GM12878 (cell line): ENCODE measurements around the gene TFB1M. TPM values are rescaled to one million over a fixed set of nuclear protein-coding genes. Genes with fewer than 3 reads are reported as not detected.

ENCODE experiments used
- ATAC-seq: fragments of 200-7000 bp; cut with Tn5 transposase; 3 replicates; pipeline ENCODE4 v1.9.1; 2020; ENCODE audit warnings: mild to moderate bottlenecking, moderate library complexity
- BruUV-seq: library from RNA; stranded (reverse); fragments of 400-500 nt; replicated peaks from 2 replicates; lab custom pipeline; 2021; lab: Mats Ljungman, UMichigan
- CTCF ChIA-PET: fragments of 300-600 bp; sonication (Branson Sonifier 250); formaldehyde crosslinking; extraction: SDS; loops from one replicate; lab custom pipeline; 2021; ENCODE audit warnings: inconsistent platforms; lab: Yijun Ruan, JAX
- POLR2A ChIA-PET: fragments of 350-600 bp; formaldehyde crosslinking; extraction: SDS; loops from one replicate; lab custom pipeline; 2021; ENCODE audit warnings: inconsistent platforms; lab: Charles Lee
- RAD21 ChIA-PET: fragments of 300-600 bp; sonication (Branson Sonifier 250); formaldehyde crosslinking; loops from one replicate; lab custom pipeline; 2023; ENCODE audit warnings: antibody characterized with exemption; ENCODE audit not compliant: unreplicated experiment; lab: Charles Lee
- SMC1A ChIA-PET: fragments of 300-600 bp; sonication (Branson Sonifier 250); formaldehyde crosslinking; loops from one replicate; lab custom pipeline; 2023; ENCODE audit not compliant: unreplicated experiment, uncharacterized antibody; lab: Charles Lee
- DNase-seq: peaks from one replicate; pipeline ENCODE4 v3.0.0-alpha.2; 2011; ENCODE audit warnings: low read depth, low spot score
- FAIRE-seq: peaks from 3 replicates; lab custom pipeline; 2011; peaks lifted over from hg19 to GRCh38; lab: Jason Lieb, UNC
- H2AFZ ChIP-seq: 2 replicates; pipeline ENCODE4 v1.6.0; 2011; ENCODE audit warnings: low read depth, low read length, control low read depth; ENCODE audit not compliant: control insufficient read depth
- H3K27ac ChIP-seq: 2 replicates; pipeline ENCODE4 v1.5.1; 2011; ENCODE audit warnings: control low read depth; ENCODE audit not compliant: control insufficient read depth, insufficient read depth
- H3K27me3 ChIP-seq, 2 experiments: replicated peaks in 1 of 2; 2 replicates each; pipeline versions ENCODE4 v1.6.0 to v1.6.1; 2011; ENCODE audit warnings: low read length in 1 of 2; ENCODE audit not compliant: control insufficient read depth in 2 of 2, insufficient read depth in 2 of 2
- H3K36me3 ChIP-seq, 2 experiments: 2 replicates each; pipeline ENCODE4 v1.5.1; 2011; ENCODE audit warnings: low read length in 1 of 2; ENCODE audit not compliant: control insufficient read depth in 2 of 2, insufficient read depth in 2 of 2
- H3K4me1 ChIP-seq: 2 replicates; pipeline ENCODE4 v1.6.1; 2011; ENCODE audit warnings: mild to moderate bottlenecking, low read length, moderate library complexity, mixed read lengths; ENCODE audit not compliant: control insufficient read depth, insufficient read depth
- H3K4me2 ChIP-seq: 2 replicates; pipeline ENCODE4 v1.6.0; 2011; ENCODE audit warnings: control low read depth; ENCODE audit not compliant: control insufficient read depth, insufficient read depth
- H3K4me3 ChIP-seq: fragments of 200-600 bp; sonication (generic); 2 replicates; pipeline ENCODE4 v1.5.1; 2016
- H3K79me2 ChIP-seq: 2 replicates; pipeline ENCODE4 v1.6.0; 2011; ENCODE audit warnings: low read length; ENCODE audit not compliant: control insufficient read depth, insufficient read depth
- H3K9ac ChIP-seq: 2 replicates; pipeline ENCODE4 v1.8.0; 2011; ENCODE audit warnings: low read length, control low read depth, mixed read lengths; ENCODE audit not compliant: control insufficient read depth, insufficient read depth
- H3K9me3 ChIP-seq: replicated peaks from 3 replicates; pipeline ENCODE4 v1.5.1; 2011; ENCODE audit warnings: mild to moderate bottlenecking, low read length; ENCODE audit not compliant: control insufficient read depth, insufficient read depth
- H4K20me1 ChIP-seq: 2 replicates; pipeline ENCODE4 v1.6.0; 2011; ENCODE audit not compliant: control insufficient read depth, insufficient read depth
- BCL11A ChIP-seq: IDR thresholded peaks from 2 replicates; pipeline ENCODE4 v1.6.1; 2011; ENCODE audit warnings: low read depth, low read length
- CBFB ChIP-seq: IDR thresholded peaks from 2 replicates; pipeline ENCODE4 v1.6.1; 2016; ENCODE audit warnings: antibody characterized with exemption, low read depth
- CHD2 ChIP-seq: IDR thresholded peaks from 2 replicates; pipeline ENCODE4 v1.6.1; 2011; ENCODE audit warnings: low read depth, low read length, improper control_type of control experiment, borderline replicate concordance
- CREB1 ChIP-seq: IDR thresholded peaks from 2 replicates; pipeline ENCODE4 v1.6.1; 2012; ENCODE audit warnings: low read depth, mild to moderate bottlenecking, inconsistent platforms
- EED ChIP-seq: sonication (generic); IDR thresholded peaks from 2 replicates; pipeline ENCODE4 v1.6.1; 2016; ENCODE audit warnings: antibody characterized with exemption, low read depth
- HCFC1 ChIP-seq: fragments of 150-350 bp; IDR thresholded peaks from 2 replicates; pipeline ENCODE4 v1.6.1; 2014; ENCODE audit warnings: low read length
- HDAC2 ChIP-seq: fragments of 200-600 bp; sonication (generic); IDR thresholded peaks from 2 replicates; pipeline ENCODE4 v1.6.1; 2017
- IKZF2 ChIP-seq, 2 experiments: fragments of 450-650 bp; IDR thresholded peaks; 2 replicates each; pipeline ENCODE4 v1.6.1; 2017; ENCODE audit warnings: mild to moderate bottlenecking in 2 of 2, moderate library complexity in 2 of 2
- JUNB ChIP-seq: IDR thresholded peaks from 2 replicates; pipeline ENCODE4 v1.6.1; 2016; ENCODE audit warnings: antibody characterized with exemption, mild to moderate bottlenecking
- PAX5 ChIP-seq: IDR thresholded peaks from 2 replicates; pipeline ENCODE4 v1.6.1; 2011; ENCODE audit warnings: low read depth, low read length, borderline replicate concordance
- RCOR1 ChIP-seq: conservative IDR thresholded peaks from 2 replicates; pipeline ENCODE4 v1.6.1; 2012; ENCODE audit warnings: low read depth, low read length, improper control_type of control experiment
- SREBF2 ChIP-seq: IDR thresholded peaks from 2 replicates; pipeline ENCODE4 v1.6.1; 2012; ENCODE audit warnings: mild to moderate bottlenecking, low read length
- SUPT20H ChIP-seq: IDR thresholded peaks from 2 replicates; pipeline ENCODE4 v1.6.1; 2011; ENCODE audit warnings: low read depth, mild to moderate bottlenecking, low read length, moderate library complexity, borderline replicate concordance; ENCODE audit not compliant: control insufficient read depth
- WGBS: methylation state at CpG from one replicate; pipeline ENCODE4 v1.1.6; 2016; ENCODE audit warnings: low lambda C conversion rate; ENCODE audit not compliant: insufficient replicate concordance, insufficient coverage; ENCODE audit errors: missing lambda C conversion rate; 5-methylcytosine and 5-hydroxymethylcytosine counted together
- in situ Hi-C: fragments of 300-500 bp; cut with MboI; formaldehyde crosslinking; loops from 9 replicates; pipeline ENCODE4 v1.14.3; 2018; ENCODE audit warnings: mixed read lengths
- intact Hi-C: fragments of 100-400 bp; cut with micrococcal nuclease; formaldehyde crosslinking; loops from one replicate; pipeline ENCODE4 v1.14.2; 2022; ENCODE audit not compliant: unreplicated experiment
- polyA plus RNA-seq, 11 experiments: library from polyadenylated mRNA; depleted of rRNA in 4 of 11; unstranded in 6 of 11; stranded (reverse) in 5 of 11; fragments of >200 nt; fragmentation: Nextera tagmentation in 4 of 11; fragmentation: Illumina TruSeq in 1 of 11; extraction: Ambion mirVana in 4 of 11; extraction: Trizol in 1 of 11; gene quantifications; 1 replicate in 1 of 11; 2 replicates in 10 of 11; pipeline versions ENCODE4 v1.2.1 to v1.2.3, GENCODE V29; 2011 to 2016; ENCODE audit warnings: inconsistent platforms in 2 of 11, missing spikeins in 2 of 11, low read depth in 1 of 11
- total RNA-seq, 4 experiments: library from RNA; depleted of rRNA in 3 of 4; stranded (reverse); fragments of >200 nt in 3 of 4; fragmentation: Illumina TruSeq in 1 of 4; extraction: Trizol in 1 of 4; gene quantifications; 2 replicates each; pipeline versions ENCODE4 v1.2.1 to v1.2.3, GENCODE V29; 2013 to 2021

Gene TFB1M
- total and polyA plus RNA-seq, 10 of the 15 experiments (the other 5 are each of a cell fraction or from before 2014, with no cell fraction given), result 29.9 to 117 (median 41.3) TPM

GRCh38 chr6:155213611-155214372, 100.5 kb downstream of the TFB1M start:
- H4K20me1 ChIP-seq, result no peaks in the 10 kb centered on the region
- no peak for DNase-seq
- WGBS, result 94% methylated on average over 23 of the region's 23 CpGs
- H3K27ac ChIP-seq, result no peak overlapping the region
- ChIA-PET RAD21 (interaction anchor here (2.0 kb wide), 1 partner anchor 42 kb away, joined by 7 read pairs; no protein-coding TSS in a partner anchor), POLR2A (interaction anchor here (1.7 kb wide), 1 partner anchor 9 kb away, joined by 4 read pairs; no protein-coding TSS in a partner anchor), CTCF (interaction anchor here (0.7 to 1.6 kb wide), 3 partner anchors 10 to 35 kb away, joined by 3 to 8 read pairs (median 5); no protein-coding TSS in a partner anchor), SMC1A (interaction anchor here (1.0 to 2.4 kb wide), 3 partner anchors 9 to 34 kb away, joined by 3 to 7 read pairs (median 5); no protein-coding TSS in a partner anchor)
- in situ Hi-C loops (no loop called here), intact Hi-C loops (no loop called here)
- no peak overlapping the region for H3K9ac ChIP-seq
- no peak for ATAC-seq
- no peaks in the 10 kb centered on the region for H3K9me3 ChIP-seq
- H3K4me2 ChIP-seq, result no peak overlapping the region
- no peak overlapping the region for H3K4me3 ChIP-seq
- no peaks in the 10 kb centered on the region for H3K79me2 ChIP-seq
- no peak for TF ChIP-seq CHD2
- no peak for TF ChIP-seq SREBF2
- no peak for TF ChIP-seq HDAC2
- TF ChIP-seq SUPT20H, result no peak
- no peak for TF ChIP-seq CBFB
- TF ChIP-seq EED, result no peak
- TF ChIP-seq RCOR1, result no peak
- no peak for TF ChIP-seq IKZF2 (IDR thresholded peaks at IDR 0.05)
- no peak for TF ChIP-seq PAX5
- TF ChIP-seq CREB1, result no peak
- no peak for TF ChIP-seq HCFC1
- no peak for TF ChIP-seq BCL11A
- TF ChIP-seq JUNB, result no peak
- no TSS peak for BruUV-seq
- no peak overlapping the region for H2AFZ ChIP-seq
- peaks cover 0 to 4% of the 10 kb centered on the region in 2 experiments; a peak in 3 of 4 replicates for H3K36me3 ChIP-seq
- H3K4me1 ChIP-seq, result no peaks in the 10 kb centered on the region
- no peaks in the 10 kb centered on the region for H3K27me3 ChIP-seq
- no peak for FAIRE-seq
